MM.1S (cell line): Measurements from ENCODE around the gene VPS54.

ENCODE experiments used
- DNase-seq: peaks from one replicate; pipeline ENCODE4 v3.0.0-alpha.2; 2015
- H2AFZ ChIP-seq: fragments of 300-600 bp; sonication (generic); 2 replicates; pipeline ENCODE4 v1.6.0; 2016; ENCODE audit warnings: antibody characterized with exemption, low read length
- H3F3A ChIP-seq: fragments of 300-600 bp; sonication (generic); 2 replicates; pipeline ENCODE4 v1.6.1; 2016; ENCODE audit warnings: mild to moderate bottlenecking, antibody characterized with exemption, low read length, moderate library complexity, mixed read lengths; ENCODE audit not compliant: insufficient read depth
- H3K27ac ChIP-seq: fragments of 300-600 bp; sonication (generic); 2 replicates; pipeline ENCODE4 v1.5.1; 2016; ENCODE audit warnings: mild to moderate bottlenecking, low read length
- H3K27me3 ChIP-seq: fragments of 300-600 bp; sonication (generic); replicated peaks from 2 replicates; pipeline ENCODE4 v1.6.0; 2016; ENCODE audit warnings: low read length; ENCODE audit not compliant: insufficient read depth
- H3K36me3 ChIP-seq: fragments of 300-600 bp; sonication (generic); replicated peaks from 2 replicates; pipeline ENCODE4 v1.6.1; 2016; ENCODE audit warnings: mild to moderate bottlenecking, low read length, mixed read lengths; ENCODE audit not compliant: insufficient read depth
- H3K4me1 ChIP-seq: fragments of 300-600 bp; sonication (generic); 2 replicates; pipeline ENCODE4 v1.6.1; 2016; ENCODE audit warnings: low read length, mixed read lengths
- H3K4me2 ChIP-seq: fragments of 300-600 bp; sonication (generic); 2 replicates; pipeline ENCODE4 v1.6.0; 2016; ENCODE audit warnings: low read depth, low read length
- H3K4me3 ChIP-seq: fragments of 300-600 bp; sonication (generic); 2 replicates; pipeline ENCODE4 v1.5.1; 2016; ENCODE audit warnings: low read length, mixed read lengths
- H3K79me2 ChIP-seq: fragments of 300-600 bp; sonication (generic); 2 replicates; pipeline ENCODE4 v1.6.1; 2016; ENCODE audit warnings: mixed run types, low read length, mixed read lengths
- H3K9ac ChIP-seq: fragments of 300-600 bp; sonication (generic); 2 replicates; pipeline ENCODE4 v1.6.1; 2016; ENCODE audit warnings: low read length, mixed read lengths
- H3K9me2 ChIP-seq: fragments of 300-600 bp; sonication (generic); replicated peaks from 2 replicates; pipeline ENCODE4 v1.6.1; 2016; ENCODE audit warnings: mild to moderate bottlenecking, low read length, mixed read lengths; ENCODE audit not compliant: insufficient read depth
- H3K9me3 ChIP-seq: fragments of 300-600 bp; sonication (generic); replicated peaks from 2 replicates; pipeline ENCODE4 v1.6.1; 2016; ENCODE audit warnings: mild to moderate bottlenecking, low read length, mixed read lengths; ENCODE audit not compliant: insufficient read depth
- H4K20me1 ChIP-seq: fragments of 300-600 bp; sonication (generic); 2 replicates; pipeline ENCODE4 v1.6.1; 2016; ENCODE audit warnings: mild to moderate bottlenecking, low read length, moderate library complexity, mixed read lengths; ENCODE audit not compliant: insufficient read depth
- EZH2 ChIP-seq: fragments of 300-600 bp; sonication (generic); optimal IDR thresholded peaks from 2 replicates; pipeline ENCODE3; 2017; ENCODE audit warnings: low read depth, mild to moderate bottlenecking, antibody characterized with exemption, low read length, mixed read lengths
- EZH2phosphoT487 ChIP-seq: fragments of 300-600 bp; sonication (generic); IDR thresholded peaks from 2 replicates; pipeline ENCODE4 v1.6.1; 2018; ENCODE audit warnings: antibody characterized with exemption, low read length
- TF ChIP-seq, protein P1 (sequence below): fragments of 300-600 bp; sonication (generic); IDR thresholded peaks from 2 replicates; pipeline ENCODE4 v1.5.1; 2016; ENCODE audit warnings: antibody characterized with exemption, low read length, mixed read lengths

Gene VPS54

DNA sequence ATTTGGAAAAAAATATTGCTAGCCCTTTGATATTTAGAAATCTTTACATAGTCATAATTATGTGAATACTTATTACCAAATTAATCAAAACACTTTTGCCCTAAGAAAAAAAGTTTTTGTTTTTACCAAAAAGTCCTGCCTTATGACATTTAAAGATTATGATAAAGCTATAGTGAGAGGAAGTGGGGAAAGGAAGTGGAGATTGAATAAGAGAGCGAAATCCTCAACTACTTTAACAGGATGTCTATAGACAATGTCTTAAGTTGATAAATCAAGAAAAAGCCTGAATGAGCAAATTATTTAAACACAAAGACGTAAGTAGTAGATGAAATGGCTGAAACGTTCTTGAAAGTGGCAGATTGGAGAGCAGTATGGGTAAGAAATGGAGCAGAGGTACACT, 20.9 kb upstream of the VPS54 start:
- DNase-seq = no peak
- no peak overlapping the region for H3K4me3 ChIP-seq
- H3K27me3 ChIP-seq = no peaks in the 10 kb centered on the region
- TF ChIP-seq EZH2phosphoT487 = no peak
- no peak for TF ChIP-seq EZH2
- TF ChIP-seq, protein P1, sequence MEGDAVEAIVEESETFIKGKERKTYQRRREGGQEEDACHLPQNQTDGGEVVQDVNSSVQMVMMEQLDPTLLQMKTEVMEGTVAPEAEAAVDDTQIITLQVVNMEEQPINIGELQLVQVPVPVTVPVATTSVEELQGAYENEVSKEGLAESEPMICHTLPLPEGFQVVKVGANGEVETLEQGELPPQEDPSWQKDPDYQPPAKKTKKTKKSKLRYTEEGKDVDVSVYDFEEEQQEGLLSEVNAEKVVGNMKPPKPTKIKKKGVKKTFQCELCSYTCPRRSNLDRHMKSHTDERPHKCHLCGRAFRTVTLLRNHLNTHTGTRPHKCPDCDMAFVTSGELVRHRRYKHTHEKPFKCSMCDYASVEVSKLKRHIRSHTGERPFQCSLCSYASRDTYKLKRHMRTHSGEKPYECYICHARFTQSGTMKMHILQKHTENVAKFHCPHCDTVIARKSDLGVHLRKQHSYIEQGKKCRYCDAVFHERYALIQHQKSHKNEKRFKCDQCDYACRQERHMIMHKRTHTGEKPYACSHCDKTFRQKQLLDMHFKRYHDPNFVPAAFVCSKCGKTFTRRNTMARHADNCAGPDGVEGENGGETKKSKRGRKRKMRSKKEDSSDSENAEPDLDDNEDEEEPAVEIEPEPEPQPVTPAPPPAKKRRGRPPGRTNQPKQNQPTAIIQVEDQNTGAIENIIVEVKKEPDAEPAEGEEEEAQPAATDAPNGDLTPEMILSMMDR = no peak
- no peaks in the 10 kb centered on the region for H3K9me2 ChIP-seq
- peaks cover 8% of the 10 kb centered on the region for H3K4me1 ChIP-seq
- H3K79me2 ChIP-seq = no peaks in the 10 kb centered on the region
- no peaks in the 10 kb centered on the region for H3K9me3 ChIP-seq
- no peak overlapping the region for H3K4me2 ChIP-seq
- H3F3A ChIP-seq = no peaks in the 10 kb centered on the region
- no peaks in the 10 kb centered on the region for H4K20me1 ChIP-seq
- H2AFZ ChIP-seq = no peak overlapping the region
- no peak overlapping the region for H3K27ac ChIP-seq
- no peaks in the 10 kb centered on the region for H3K36me3 ChIP-seq
- no peak overlapping the region for H3K9ac ChIP-seq

DNA sequence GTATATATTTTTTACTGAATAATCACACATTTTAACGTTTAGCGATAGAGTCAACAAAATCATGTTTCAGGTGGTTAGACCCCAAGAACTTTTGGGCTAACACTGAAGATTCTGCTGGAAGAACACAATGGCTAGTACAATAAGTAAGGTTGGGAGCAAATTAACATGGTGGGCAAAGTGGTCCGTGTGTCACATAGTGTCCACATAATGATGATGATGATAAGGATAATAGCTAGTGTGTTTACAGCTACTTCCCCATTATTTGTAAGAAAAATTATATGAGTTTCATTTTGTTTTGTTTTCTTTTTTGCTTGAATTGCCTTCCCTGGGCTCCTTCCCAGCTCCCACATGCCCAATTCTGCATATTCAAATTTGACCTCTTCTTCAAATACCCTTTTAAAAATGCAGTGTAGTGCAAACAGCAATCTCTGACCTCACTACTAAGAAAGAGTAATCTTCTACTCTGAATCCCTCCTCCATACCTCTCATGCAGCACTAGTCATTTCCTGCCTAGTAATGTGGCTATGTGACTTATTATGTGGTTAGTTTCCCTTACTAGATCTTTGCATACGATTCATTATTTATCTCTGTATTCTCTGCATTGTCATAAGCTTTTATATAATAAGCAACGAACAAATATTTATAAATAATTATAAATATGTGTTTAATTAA, 16.9 kb upstream of the VPS54 start:
- H3K9me3 ChIP-seq = no peaks in the 10 kb centered on the region
- no peaks in the 10 kb centered on the region for H3F3A ChIP-seq
- H2AFZ ChIP-seq = no peak overlapping the region
- H3K4me3 ChIP-seq = no peak overlapping the region; the same call in 1 of the 2 replicates
- H3K9me2 ChIP-seq = no peaks in the 10 kb centered on the region
- H3K4me1 ChIP-seq = peaks cover 8% of the 10 kb centered on the region
- no peaks in the 10 kb centered on the region for H4K20me1 ChIP-seq
- no peak overlapping the region for H3K9ac ChIP-seq
- TF ChIP-seq EZH2 (no peak), EZH2phosphoT487 (no peak)
- TF ChIP-seq, protein P1 = no peak
- H3K27me3 ChIP-seq = no peaks in the 10 kb centered on the region
- H3K36me3 ChIP-seq = no peaks in the 10 kb centered on the region
- no peaks in the 10 kb centered on the region for H3K79me2 ChIP-seq
- peak overlapping the region; percentile 36; the same call in 1 of the 2 replicates for H3K4me2 ChIP-seq
- peak; percentile 63 for DNase-seq
- H3K27ac ChIP-seq = peak overlapping the region; percentile 19; the same call in 1 of the 2 replicates

DNA sequence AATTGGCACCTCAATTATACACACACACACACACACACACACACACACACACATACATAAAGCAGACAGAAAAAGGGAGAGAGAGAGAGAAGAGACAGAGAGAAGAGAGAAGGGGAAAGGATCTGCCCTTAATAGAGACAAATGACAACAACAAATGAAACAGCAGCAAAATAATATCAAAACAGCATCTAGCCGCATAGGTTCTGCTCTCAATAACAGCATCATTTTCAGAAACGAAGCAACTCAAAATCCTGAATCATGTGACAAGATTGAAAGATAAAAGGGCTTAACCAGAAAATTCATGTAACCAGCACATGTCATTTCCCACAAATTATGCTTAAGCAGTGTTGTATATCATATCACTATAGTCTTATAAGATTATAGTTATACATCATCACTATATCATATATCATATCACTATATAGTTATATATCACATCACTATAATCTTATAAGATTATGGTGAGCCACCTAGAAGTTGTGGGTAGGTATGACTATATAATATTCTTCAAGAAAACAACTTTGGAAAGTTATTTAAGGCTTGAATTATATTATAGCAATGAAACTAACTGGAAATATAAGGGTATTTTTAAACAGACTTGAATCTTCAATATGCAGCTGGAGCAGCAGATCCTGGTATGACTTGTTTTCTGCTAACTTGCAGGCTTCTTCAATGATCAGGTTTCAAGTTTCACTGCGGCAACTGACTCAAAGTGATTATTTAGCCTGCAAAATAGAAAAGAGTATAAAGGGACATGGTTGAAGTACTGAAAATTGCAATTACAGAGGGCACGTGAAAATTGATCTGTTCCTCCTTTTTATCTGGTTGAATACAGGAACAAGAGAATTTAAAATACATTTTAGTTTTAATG, 16.1 kb upstream of the VPS54 start:
- no peaks in the 10 kb centered on the region for H3K27me3 ChIP-seq
- H3K36me3 ChIP-seq = no peaks in the 10 kb centered on the region
- DNase-seq = no peak
- H3F3A ChIP-seq = no peaks in the 10 kb centered on the region
- H4K20me1 ChIP-seq = no peaks in the 10 kb centered on the region
- H3K4me1 ChIP-seq = peaks cover 8% of the 10 kb centered on the region
- H3K79me2 ChIP-seq = no peaks in the 10 kb centered on the region
- no peak overlapping the region for H2AFZ ChIP-seq
- H3K9me3 ChIP-seq = no peaks in the 10 kb centered on the region
- no peak overlapping the region for H3K27ac ChIP-seq
- H3K9me2 ChIP-seq = no peaks in the 10 kb centered on the region
- no peak overlapping the region for H3K9ac ChIP-seq
- H3K4me3 ChIP-seq = no peak overlapping the region
- no peak for TF ChIP-seq EZH2
- TF ChIP-seq, protein P1 = no peak
- TF ChIP-seq EZH2phosphoT487 = no peak
- no peak overlapping the region for H3K4me2 ChIP-seq
